WERI-Rb-1 (cell line): ENCODE data around the gene PPAT.

Source experiments
- DNase-seq: peaks from one replicate; pipeline ENCODE4 v3.0.0-alpha.2; 2020
- H3K27ac ChIP-seq: fragments of 250-450 bp; sonication (Bioruptor Pico); 2 replicates; pipeline ENCODE4 v1.5.1; 2020; ENCODE audit warnings: mild to moderate bottlenecking, moderate library complexity
- H3K27me3 ChIP-seq: fragments of 250-450 bp; sonication (Bioruptor Pico); 2 replicates; pipeline ENCODE4 v1.5.1; 2021; ENCODE audit warnings: mild to moderate bottlenecking, low read depth, moderate library complexity; ENCODE audit not compliant: insufficient read depth, severe bottlenecking
- H3K36me3 ChIP-seq: fragments of 250-450 bp; sonication (Bioruptor Pico); 2 replicates; pipeline ENCODE4 v1.5.1; 2020; ENCODE audit warnings: mild to moderate bottlenecking, moderate library complexity
- H3K4me3 ChIP-seq: 2 replicates; pipeline ENCODE4 v1.5.1; 2011; ENCODE audit warnings: low read depth, mild to moderate bottlenecking, control low read depth, low read length
- H3K9me3 ChIP-seq: fragments of 250-450 bp; sonication (Bioruptor Pico); 2 replicates; pipeline ENCODE4 v1.5.1; 2021; ENCODE audit warnings: mild to moderate bottlenecking, moderate library complexity; ENCODE audit not compliant: severe bottlenecking
- TF ChIP-seq, protein P1 (sequence below): IDR thresholded peaks from 2 replicates; pipeline ENCODE4 v1.5.1; 2011; ENCODE audit warnings: low read depth, mild to moderate bottlenecking, control low read depth, inconsistent platforms, low read length

Gene PPAT

DNA sequence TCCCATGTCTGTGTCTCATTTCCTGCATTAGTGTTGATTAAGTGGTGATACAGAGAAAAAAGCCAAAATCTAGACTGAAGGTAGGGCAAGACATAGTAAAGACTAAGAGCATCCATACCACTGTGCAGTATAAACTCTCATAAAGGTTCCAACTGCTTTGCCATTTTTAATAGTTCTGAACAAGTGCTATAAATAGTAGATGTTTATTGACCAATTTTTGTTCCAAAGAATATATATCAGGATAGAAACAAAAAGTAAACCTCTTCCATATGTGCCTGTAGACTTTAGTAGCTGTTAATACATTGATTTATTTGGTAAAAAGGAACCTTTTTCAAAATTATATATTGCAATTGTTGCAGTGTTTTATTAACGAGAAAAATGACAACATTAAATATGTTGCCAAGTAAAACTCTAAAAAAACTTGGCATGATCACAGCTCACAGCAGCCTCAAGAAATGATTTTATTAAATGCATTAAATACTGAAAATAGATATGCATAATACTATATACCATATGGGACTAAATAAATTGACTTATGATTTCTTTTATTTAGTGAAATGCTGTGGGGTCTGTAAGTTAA, 25.8 kb downstream of the PPAT start:
- no peak for DNase-seq
- TF ChIP-seq, protein P1, sequence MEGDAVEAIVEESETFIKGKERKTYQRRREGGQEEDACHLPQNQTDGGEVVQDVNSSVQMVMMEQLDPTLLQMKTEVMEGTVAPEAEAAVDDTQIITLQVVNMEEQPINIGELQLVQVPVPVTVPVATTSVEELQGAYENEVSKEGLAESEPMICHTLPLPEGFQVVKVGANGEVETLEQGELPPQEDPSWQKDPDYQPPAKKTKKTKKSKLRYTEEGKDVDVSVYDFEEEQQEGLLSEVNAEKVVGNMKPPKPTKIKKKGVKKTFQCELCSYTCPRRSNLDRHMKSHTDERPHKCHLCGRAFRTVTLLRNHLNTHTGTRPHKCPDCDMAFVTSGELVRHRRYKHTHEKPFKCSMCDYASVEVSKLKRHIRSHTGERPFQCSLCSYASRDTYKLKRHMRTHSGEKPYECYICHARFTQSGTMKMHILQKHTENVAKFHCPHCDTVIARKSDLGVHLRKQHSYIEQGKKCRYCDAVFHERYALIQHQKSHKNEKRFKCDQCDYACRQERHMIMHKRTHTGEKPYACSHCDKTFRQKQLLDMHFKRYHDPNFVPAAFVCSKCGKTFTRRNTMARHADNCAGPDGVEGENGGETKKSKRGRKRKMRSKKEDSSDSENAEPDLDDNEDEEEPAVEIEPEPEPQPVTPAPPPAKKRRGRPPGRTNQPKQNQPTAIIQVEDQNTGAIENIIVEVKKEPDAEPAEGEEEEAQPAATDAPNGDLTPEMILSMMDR: no peak
- no peak overlapping the region for H3K4me3 ChIP-seq
- H3K27me3 ChIP-seq: no peaks in the 10 kb centered on the region
- H3K36me3 ChIP-seq: peaks cover 25% of the 10 kb centered on the region
- no peaks in the 10 kb centered on the region for H3K9me3 ChIP-seq
- 0 out of 2 replicates have a peak overlapping the region, but pooled peaks have one; percentile 3 for H3K27ac ChIP-seq

DNA sequence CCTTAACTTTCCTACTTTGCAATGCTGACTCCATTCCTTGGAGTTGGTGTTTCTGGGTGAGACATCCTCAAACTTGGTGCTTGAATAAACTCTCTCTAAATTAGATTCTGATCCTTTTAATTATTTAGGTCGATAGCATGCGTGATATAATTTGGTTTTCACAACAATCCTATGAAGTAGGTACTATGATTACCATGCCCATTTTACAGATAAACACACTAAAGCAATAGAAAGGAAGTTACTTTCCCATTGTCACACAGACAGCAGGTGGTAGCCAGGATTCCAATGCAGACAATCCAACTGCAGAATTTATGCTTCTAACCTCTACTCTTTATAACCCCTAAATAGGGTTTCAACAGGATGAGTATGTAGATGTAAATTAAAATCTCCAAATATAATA, 26.4 kb downstream of the PPAT start:
- Histone ChIP-seq H3K27ac (no peak overlapping the region), H3K4me3 (no peak overlapping the region), H3K36me3 (peaks cover 31% of the 10 kb centered on the region), H3K27me3 (no peaks in the 10 kb centered on the region), H3K9me3 (no peaks in the 10 kb centered on the region)
- TF ChIP-seq, protein P1: no peak
- DNase-seq: no peak

DNA sequence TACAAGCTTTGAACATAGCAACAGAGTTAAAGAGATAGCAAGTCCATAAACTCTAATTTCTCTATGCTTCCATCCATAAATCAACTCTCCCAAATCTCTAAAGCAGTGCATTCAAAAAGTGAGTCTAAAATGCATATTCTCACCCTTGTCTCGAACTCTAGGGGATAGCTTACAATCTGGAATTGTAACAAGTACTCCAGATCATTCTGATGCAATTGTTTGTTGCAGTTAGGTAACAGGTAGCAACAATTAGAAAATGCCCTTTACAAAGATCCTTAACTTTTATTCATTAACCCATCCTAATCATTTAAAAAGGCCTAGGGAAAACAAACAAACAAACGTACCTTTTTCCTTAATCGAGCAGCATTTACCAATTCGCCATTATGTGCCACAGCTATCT, 29.3 kb downstream of the PPAT start:
- Histone ChIP-seq H3K36me3 (peaks cover 52% of the 10 kb centered on the region), H3K27ac (no peak overlapping the region), H3K27me3 (no peaks in the 10 kb centered on the region), H3K4me3 (no peak overlapping the region), H3K9me3 (no peaks in the 10 kb centered on the region)
- DNase-seq: no peak
- TF ChIP-seq, protein P1: no peak

DNA sequence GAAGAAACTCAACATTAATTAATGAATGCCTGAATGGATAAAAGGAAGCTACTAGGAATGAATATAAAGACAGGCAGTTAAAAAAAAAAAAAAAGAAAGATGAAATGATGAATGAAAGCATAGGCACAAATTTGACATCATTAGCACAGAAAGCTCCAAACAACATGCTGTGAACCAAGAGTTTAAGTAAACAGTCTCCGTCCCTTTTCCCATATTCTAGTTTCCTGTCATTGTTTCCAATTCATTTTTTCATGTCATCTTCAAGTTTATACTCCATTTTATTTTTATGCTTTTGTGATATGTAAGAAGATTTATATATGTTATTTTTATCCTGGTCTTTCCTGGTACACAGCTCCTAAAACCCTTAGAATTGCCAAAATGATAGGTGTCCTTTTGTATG, 30.4 kb downstream of the PPAT start:
- Histone ChIP-seq H3K27ac (no peak overlapping the region), H3K9me3 (no peaks in the 10 kb centered on the region), H3K4me3 (no peak overlapping the region), H3K27me3 (no peaks in the 10 kb centered on the region), H3K36me3 (peaks cover 62% of the 10 kb centered on the region)
- TF ChIP-seq, protein P1: no peak
- DNase-seq: no peak

DNA sequence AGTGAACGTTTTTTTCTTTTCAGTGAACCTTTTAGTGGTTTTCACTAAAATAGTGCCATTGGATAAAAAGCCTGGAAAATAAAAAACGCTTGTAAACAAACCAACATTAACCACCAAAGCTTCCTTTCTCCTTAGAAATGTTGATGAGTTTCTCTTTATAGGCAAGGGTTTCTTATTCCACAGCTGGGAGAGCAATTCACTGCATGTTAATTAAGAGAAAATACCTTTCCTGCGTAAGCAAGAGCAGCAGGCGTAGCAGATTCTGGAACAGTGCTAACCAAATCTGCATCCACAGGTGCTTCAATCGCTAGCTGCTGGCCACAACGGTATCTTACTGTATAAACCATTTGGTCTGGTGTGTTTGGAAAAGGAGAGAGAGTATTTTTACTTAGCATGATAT, 34.9 kb downstream of the PPAT start:
- peaks cover 69% of the 10 kb centered on the region for H3K36me3 ChIP-seq
- H3K27me3 ChIP-seq: no peaks in the 10 kb centered on the region
- no peak overlapping the region for H3K27ac ChIP-seq
- H3K4me3 ChIP-seq: no peak overlapping the region
- TF ChIP-seq, protein P1: no peak
- DNase-seq: no peak
- no peaks in the 10 kb centered on the region for H3K9me3 ChIP-seq

DNA sequence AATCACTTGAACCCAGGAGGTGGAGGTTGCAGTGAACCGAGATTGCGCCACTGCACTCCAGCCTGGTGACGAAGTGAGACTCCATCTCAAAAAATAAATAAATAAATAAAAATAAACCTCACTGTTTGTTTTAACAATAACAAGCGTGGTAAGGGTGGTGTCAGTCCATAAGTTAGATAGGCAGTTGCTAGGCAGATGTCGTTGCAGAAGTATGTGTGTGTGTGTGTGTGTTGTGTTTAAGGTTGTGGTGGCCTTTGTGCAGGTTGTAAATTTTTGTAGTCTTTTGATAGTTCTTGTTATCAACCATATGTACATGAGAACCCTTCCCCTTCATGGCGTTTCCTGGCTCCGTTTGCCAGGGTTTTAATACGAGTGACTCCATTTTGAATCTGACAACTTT, 44.1 kb downstream of the PPAT start:
- TF ChIP-seq, protein P1: no peak

More for the DNA sequence above, 44.1 kb downstream of the PPAT start:
- Histone ChIP-seq H3K27me3 (no peaks in the 10 kb centered on the region), H3K4me3 (no peak overlapping the region), H3K27ac (no peak overlapping the region), H3K36me3 (peaks cover 11% of the 10 kb centered on the region; the same call in 1 of the 2 replicates), H3K9me3 (no peaks in the 10 kb centered on the region)
- no peak for DNase-seq
